HUES48 (cell line): Measurements from ENCODE around the gene ACAP2.

Source experiments
- H3K27ac ChIP-seq: one replicate; pipeline ENCODE4 v1.7.0; 2013; ENCODE audit warnings: low read depth, low read length, inconsistent platforms
- H3K27me3 ChIP-seq: 2 replicates; pipeline ENCODE4 v1.6.1; 2013; ENCODE audit warnings: mild to moderate bottlenecking, low read length; ENCODE audit not compliant: control insufficient read depth, insufficient read depth
- H3K36me3 ChIP-seq: 2 replicates; pipeline ENCODE4 v1.6.1; 2013; ENCODE audit warnings: low read length; ENCODE audit not compliant: control insufficient read depth, insufficient read depth
- H3K4me1 ChIP-seq: 2 replicates; pipeline ENCODE4 v1.6.1; 2013; ENCODE audit warnings: mild to moderate bottlenecking, low read length; ENCODE audit not compliant: control insufficient read depth, insufficient read depth
- H3K4me3 ChIP-seq: 2 replicates; pipeline ENCODE4 v1.5.1; 2013; ENCODE audit warnings: mild to moderate bottlenecking, low read depth, low read length
- H3K9ac ChIP-seq: 2 replicates; pipeline ENCODE4 v1.6.1; 2013; ENCODE audit warnings: mild to moderate bottlenecking, low read depth, low read length, moderate library complexity
- H3K9me3 ChIP-seq: 2 replicates; pipeline ENCODE4 v1.6.1; 2013; ENCODE audit warnings: low read length; ENCODE audit not compliant: control insufficient read depth, insufficient read depth

The ACAP2 gene

DNA sequence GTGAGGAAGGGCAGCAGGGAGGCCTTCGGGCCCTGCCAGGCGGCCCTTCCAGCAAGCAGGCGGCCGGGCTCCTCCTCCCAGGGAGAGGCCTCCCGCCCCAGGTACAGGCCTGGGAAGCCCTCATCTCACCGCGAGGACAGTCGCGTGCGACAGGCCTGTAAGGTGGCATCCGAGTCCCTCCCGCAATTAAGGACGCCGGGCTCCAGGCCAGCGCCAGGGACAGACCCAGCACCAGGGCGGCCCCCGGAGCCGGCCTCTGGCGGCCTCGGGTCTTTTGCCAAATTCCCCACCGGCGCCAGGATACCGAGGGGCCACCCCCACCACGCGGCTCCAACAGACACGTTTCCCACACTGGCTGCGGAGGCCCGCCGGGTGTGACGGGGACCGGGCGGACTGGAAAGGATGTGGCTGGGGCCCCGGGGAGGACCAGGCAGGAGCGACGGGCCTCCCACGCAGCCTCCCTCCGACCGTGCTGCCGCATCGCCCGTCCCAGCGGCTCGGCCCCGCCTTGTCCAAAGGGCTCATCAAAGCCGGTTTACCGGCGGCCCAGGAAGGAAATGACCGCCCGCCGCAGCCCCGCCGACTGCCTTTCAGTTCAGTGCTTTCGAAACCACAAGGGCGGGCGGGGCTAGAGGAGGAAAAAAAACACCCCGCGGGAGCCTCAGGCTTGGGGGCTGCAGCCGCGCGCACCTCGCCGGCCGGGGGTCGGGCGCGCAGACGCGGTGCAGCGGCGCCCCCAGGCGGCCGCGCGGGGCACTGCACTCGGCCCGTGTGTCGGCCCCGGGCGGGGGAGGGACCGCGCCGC is 183.1 kb downstream of the ACAP2 start:
- no peaks in the 10 kb centered on the region for H3K9me3 ChIP-seq
- H3K27ac ChIP-seq, result peak overlapping the region; percentile 91
- peaks cover 30% of the 10 kb centered on the region for H3K4me1 ChIP-seq
- H3K36me3 ChIP-seq, result no peaks in the 10 kb centered on the region; the same call in 1 of the 2 replicates
- peak overlapping the region; percentile 79 for H3K4me3 ChIP-seq
- peak overlapping the region; percentile 60 for H3K9ac ChIP-seq
- no peaks in the 10 kb centered on the region for H3K27me3 ChIP-seq

DNA sequence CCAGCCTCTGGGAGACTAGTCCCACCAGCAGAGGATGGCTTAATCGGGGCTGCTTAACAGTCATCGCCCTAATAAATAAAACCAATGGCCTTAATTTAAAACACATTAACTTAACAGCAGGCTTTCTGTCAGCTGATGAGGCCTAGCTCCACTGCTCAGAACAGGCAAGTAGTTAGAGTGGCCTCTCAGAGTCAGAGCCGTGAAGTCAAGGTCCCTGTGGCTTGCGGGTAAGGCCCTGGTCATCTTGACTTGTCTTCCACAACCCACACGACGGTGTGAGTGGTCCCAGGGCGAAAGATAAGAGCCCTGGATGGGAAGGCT is 183.7 kb downstream of the ACAP2 start:
- H3K9ac ChIP-seq, result peak overlapping the region; percentile 60; the same call in 1 of the 2 replicates
- H3K4me1 ChIP-seq, result peaks cover 32% of the 10 kb centered on the region
- H3K9me3 ChIP-seq, result no peaks in the 10 kb centered on the region
- no peaks in the 10 kb centered on the region; the same call in 1 of the 2 replicates for H3K36me3 ChIP-seq
- H3K27ac ChIP-seq, result peak overlapping the region; percentile 91
- H3K4me3 ChIP-seq, result peak overlapping the region; percentile 79
- H3K27me3 ChIP-seq, result no peaks in the 10 kb centered on the region

DNA sequence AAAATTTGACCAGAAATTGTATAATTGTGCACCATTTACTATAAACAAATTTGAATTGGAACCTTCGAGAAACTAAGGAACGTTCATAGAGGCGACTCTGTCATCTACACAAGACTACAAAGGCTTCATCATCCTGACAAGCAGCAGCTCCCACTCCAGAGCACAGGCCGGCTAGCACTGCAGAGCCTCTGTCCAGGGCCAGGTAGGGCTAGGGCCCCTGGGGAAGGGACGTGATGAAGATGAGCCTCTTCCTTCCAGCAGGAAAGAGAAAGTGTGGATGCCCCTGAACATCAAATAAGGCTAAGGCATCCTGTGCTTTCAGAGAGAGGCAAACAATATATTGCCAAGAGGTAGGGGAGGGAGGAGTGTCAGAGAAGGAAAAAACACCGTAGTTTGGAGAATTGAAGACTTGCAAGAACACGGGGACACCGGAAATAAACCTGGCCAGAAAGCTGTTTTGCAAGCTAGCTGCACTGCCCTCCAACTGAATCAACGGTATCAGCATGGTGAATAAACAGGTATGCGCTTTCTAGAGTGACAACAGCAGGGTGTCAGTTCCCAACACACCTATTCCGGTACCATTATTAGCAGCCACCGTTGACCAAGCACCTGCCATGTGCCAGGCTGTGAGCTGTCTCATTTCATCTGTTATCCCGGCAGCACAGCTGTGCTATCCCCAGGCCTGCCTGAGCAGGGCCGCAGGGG is 184.2 kb downstream of the ACAP2 start:
- Histone ChIP-seq H3K9me3 (no peaks in the 10 kb centered on the region), H3K4me3 (no peak overlapping the region), H3K27ac (peak overlapping the region; percentile 91), H3K36me3 (no peaks in the 10 kb centered on the region; the same call in 1 of the 2 replicates), H3K4me1 (peaks cover 37% of the 10 kb centered on the region), H3K27me3 (no peaks in the 10 kb centered on the region), H3K9ac (0 out of 2 replicates have a peak overlapping the region, but pooled peaks have one; percentile 60)

DNA sequence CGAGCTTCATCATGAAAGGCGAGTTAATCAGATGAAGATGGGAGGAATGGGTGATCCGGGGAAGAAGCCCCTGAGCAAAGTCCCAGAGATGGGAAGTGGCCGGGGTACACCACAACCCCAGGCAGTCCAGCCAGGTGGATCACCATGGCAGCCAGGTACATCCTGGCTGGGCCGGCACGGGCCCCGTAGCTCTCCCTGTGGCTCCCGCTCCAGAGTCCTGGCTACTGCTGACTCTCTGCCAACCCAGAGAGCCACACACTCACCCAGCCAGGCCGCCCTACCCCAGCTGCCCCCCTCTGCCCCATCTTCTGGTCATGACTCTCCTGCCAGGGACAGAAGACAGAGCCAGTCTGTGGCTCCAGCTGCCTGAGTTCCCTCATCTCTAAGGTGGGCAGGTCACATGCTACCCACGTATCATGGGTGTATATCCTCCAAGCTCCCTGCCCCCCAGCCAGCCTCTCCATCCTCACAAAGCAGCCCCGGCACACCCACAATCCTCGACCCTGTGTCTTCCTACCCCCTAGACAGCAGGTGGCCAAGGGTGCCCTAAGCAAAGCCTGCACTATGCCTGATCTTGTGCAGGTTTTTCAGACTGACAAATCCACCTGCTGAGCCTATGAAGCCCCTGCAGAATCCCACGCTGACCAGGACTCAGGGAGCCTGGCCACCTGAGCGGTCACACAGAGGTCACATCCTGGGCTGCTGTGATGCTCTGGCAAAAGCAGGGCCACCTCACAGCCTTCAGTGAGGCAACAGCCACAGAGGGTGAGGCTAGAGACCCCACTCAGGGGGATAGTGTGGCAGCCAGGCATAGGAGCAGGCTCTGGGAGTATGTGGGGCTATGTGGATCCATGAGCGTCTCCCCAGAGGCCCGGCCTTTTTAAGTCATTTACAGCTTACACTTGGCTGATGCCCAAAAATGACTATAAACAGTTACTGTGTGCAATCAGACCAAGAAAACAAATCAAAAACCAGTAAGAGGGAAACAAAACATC is 185.1 kb downstream of the ACAP2 start:
- no peaks in the 10 kb centered on the region for H3K27me3 ChIP-seq
- H3K36me3 ChIP-seq, result no peaks in the 10 kb centered on the region; the same call in 1 of the 2 replicates
- H3K9me3 ChIP-seq, result no peaks in the 10 kb centered on the region
- H3K27ac ChIP-seq, result no peak overlapping the region
- H3K4me3 ChIP-seq, result no peak overlapping the region
- H3K4me1 ChIP-seq, result peaks cover 41% of the 10 kb centered on the region
- no peak overlapping the region for H3K9ac ChIP-seq

DNA sequence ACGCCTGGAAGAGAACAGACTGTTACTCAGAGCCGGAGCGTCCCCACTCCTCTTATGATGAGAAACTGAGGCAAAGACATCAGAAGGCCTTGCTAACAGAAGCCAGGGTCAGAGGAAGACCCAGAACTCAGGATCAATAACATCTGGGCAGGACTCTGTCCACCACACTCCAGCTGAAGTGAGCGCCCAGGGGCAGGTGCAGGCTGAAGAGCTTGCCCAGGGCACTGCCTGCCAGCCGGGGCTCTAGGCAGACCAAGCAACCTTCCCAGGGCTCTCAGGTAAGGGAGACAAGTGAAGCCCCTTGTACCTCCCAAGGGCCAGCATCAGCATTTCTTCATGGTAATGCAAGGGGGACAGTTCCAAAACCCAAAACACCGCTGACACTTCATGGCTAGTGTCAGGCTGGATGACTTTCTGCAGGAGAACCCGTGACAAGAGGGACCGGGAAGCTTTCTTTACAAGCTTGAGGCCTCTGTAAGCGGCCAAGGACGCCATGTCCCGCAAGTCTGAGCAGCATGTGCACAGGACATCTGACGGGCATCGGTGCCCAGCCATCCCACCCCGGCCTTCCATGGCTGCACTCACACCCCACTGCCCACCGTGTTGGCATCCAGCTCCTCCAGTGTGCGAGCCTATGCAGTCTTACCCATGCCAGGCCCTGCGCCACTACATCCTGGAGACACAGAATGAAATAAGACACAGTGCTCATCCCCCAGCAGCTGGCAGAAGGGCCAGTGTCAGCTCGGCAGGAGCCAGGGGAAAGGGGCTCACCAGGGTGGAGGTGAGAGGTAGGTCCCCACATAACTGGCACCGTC is 186.0 kb downstream of the ACAP2 start:
- Histone ChIP-seq H3K36me3 (no peaks in the 10 kb centered on the region; the same call in 1 of the 2 replicates), H3K9ac (no peak overlapping the region), H3K4me3 (no peak overlapping the region), H3K4me1 (peaks cover 50% of the 10 kb centered on the region), H3K9me3 (no peaks in the 10 kb centered on the region), H3K27me3 (no peaks in the 10 kb centered on the region), H3K27ac (no peak overlapping the region)

DNA sequence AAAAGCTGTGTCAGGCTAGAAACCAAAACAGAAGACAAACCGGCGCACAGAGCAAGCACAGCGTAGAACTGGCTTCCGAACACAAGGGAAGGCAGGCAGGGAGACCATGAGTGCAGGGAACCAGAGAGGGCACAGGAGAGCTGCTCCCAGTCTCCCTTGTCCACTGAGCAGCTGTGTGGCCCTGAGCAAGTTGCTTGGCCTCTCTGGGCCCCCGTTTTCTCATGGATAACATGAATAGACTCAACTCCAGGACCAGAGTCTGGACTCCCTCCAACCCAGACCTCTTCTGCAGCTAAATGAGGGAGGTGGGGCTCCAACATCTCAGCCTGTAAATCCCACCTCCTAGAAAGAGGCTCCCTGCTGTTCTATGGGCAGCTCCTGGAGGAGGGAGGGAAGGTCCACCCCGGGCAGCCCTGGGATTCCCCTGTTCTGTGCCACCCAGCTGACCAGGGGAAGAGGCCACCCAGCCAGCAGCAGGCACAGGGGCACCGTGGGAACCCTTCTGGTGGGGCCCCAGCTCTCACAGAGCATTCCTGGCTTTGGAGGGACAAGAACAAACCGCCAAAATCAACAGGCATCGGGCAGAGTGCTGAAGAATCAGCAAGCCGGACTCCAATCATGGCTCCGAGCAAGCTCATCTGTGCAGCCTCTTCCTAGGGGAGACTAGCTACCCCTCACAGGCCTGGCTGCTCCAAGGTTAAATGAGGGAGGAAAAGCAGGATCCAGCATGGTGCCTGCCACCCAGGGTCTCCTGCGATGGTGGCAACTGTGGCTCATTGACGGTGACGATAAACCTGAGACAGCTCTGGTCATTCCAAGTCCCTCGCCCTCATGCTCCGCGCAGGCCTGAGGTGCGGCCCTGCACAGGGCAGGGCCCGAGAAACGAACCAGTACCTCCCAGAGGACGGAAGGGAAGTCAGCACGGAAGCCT is 187.0 kb downstream of the ACAP2 start:
- Histone ChIP-seq H3K36me3 (no peaks in the 10 kb centered on the region; the same call in 1 of the 2 replicates), H3K9me3 (no peaks in the 10 kb centered on the region), H3K4me1 (peaks cover 57% of the 10 kb centered on the region), H3K9ac (no peak overlapping the region), H3K4me3 (no peak overlapping the region), H3K27ac (no peak overlapping the region), H3K27me3 (no peaks in the 10 kb centered on the region)

DNA sequence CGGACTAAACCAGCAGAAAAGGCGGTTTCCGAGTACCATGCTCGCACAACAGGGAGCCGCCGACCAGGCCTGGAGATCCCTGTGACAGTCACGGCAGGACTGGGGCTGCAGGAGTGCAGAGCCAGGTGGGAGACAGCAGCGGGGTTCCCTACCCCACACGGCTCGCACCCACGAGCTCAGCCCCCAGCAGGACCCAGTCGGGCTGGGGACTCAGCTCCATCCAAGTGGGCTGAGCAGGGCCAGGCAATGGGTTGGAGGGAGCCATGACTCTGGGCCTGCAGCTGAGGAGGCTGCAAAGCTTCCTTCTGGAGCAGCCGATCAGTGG is 187.7 kb downstream of the ACAP2 start:
- Histone ChIP-seq H3K4me1 (peaks cover 55% of the 10 kb centered on the region), H3K27me3 (no peaks in the 10 kb centered on the region), H3K4me3 (no peak overlapping the region), H3K27ac (no peak overlapping the region), H3K36me3 (no peaks in the 10 kb centered on the region; the same call in 1 of the 2 replicates), H3K9me3 (no peaks in the 10 kb centered on the region), H3K9ac (no peak overlapping the region)

DNA sequence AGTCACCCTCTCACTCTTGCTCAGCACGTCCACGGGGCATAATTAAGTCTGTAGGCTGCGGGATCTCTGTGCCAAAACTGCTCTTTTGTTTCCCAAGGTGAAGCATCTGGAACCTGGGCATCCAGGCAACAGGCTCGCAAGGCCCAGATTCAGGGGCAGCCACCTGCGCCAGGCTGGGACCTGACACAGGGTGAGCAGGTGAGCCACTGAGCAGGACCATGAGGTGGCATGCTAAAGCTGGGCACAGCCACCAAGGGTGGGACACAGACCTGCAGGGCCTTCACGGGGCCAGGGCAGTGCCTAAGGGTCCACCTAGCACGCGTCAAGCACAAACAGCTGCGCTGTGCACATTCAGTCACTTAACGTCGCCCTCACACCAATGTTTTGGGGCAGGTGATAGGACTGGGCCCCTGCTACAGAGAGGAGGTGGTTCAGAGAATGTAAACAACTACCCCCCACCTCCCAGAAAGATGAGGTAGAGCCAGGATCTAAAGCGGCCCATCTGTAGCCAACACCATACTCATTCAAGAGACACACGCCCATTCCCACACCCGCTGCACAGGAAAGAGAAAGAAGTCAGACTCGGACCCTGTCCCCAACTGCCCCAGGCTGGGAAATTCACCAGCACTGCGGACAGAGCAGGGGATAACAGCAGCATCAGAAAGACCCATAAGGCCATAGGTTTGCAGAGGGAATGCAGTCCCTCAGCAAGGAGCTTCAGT is 188.2 kb downstream of the ACAP2 start:
- Histone ChIP-seq H3K4me3 (no peak overlapping the region), H3K9ac (no peak overlapping the region), H3K27me3 (no peaks in the 10 kb centered on the region), H3K4me1 (peaks cover 55% of the 10 kb centered on the region), H3K27ac (no peak overlapping the region), H3K9me3 (no peaks in the 10 kb centered on the region), H3K36me3 (no peaks in the 10 kb centered on the region; the same call in 1 of the 2 replicates)

DNA sequence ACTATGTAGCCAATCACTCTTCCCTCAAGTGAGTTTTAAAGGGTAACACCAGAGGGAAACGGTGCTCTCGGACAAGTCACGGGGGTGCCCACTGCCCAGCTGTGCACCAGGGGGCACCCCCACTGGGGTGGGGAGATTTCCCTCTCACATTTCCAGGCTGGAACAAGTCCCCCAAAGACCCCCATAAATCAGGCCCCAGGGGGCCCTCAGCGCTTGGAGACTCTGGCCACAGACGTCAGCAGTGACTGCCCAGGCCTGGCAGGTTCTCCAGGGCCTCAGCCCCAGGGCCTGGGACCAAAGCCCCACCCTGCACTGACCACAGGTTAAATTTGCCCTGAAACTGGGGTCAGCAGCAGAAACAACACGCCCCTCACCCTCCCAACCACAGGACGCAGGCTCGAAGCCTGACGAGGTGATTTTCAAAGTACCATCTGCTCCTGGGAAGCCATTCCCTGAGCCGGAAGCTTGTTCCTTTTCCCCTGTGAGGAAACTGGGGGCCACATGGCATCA is 188.8 kb downstream of the ACAP2 start:
- Histone ChIP-seq H3K4me1 (peaks cover 48% of the 10 kb centered on the region), H3K9ac (no peak overlapping the region), H3K27ac (no peak overlapping the region), H3K36me3 (no peaks in the 10 kb centered on the region; the same call in 1 of the 2 replicates), H3K9me3 (no peaks in the 10 kb centered on the region), H3K27me3 (no peaks in the 10 kb centered on the region), H3K4me3 (no peak overlapping the region)
